ENCODE data around the gene SPTBN4.

The SPTBN4 gene

GRCh38 chr19:40607311-40608239 is 140.8 kb downstream of the SPTBN4 start:
- no peak for DNase-seq

- no peak for DNase-seq
Measured at GRCh38 chr19:40608240-40608621, 141.4 kb downstream of the SPTBN4 start.

GRCh38 chr19:40608957-40609356 is 142.2 kb downstream of the SPTBN4 start:
- no peak for DNase-seq

GRCh38 chr19:40609561-40610395 is 143.0 kb downstream of the SPTBN4 start:
- no peak for DNase-seq

GRCh38 chr19:40610396-40611064 is 143.7 kb downstream of the SPTBN4 start:
- no peak for DNase-seq

- no peak for DNase-seq
Measured at GRCh38 chr19:40611096-40611495, 144.3 kb downstream of the SPTBN4 start.

- DNase-seq, result no peak
Measured at GRCh38 chr19:40611900-40612698, 145.3 kb downstream of the SPTBN4 start.

- no peak for DNase-seq
Measured at GRCh38 chr19:40612831-40613689, 146.3 kb downstream of the SPTBN4 start.

- no peak for DNase-seq
Measured at GRCh38 chr19:40613690-40614621, 147.2 kb downstream of the SPTBN4 start.

- no peak for DNase-seq
Measured at GRCh38 chr19:40614622-40615411, 148.0 kb downstream of the SPTBN4 start.

- DNase-seq, result no peak
Measured at GRCh38 chr19:40616178-40616577, 149.4 kb downstream of the SPTBN4 start.

- no peak for DNase-seq
Measured at GRCh38 chr19:40616941-40617340, 150.1 kb downstream of the SPTBN4 start.

GRCh38 chr19:40617961-40618360 is 151.2 kb downstream of the SPTBN4 start:
- DNase-seq, result no peak

- DNase-seq, result no peak
Measured at GRCh38 chr19:40619333-40620160, 152.7 kb downstream of the SPTBN4 start.

- no peak for DNase-seq
Measured at GRCh38 chr19:40620161-40620485, 153.3 kb downstream of the SPTBN4 start.

- no peak for DNase-seq
Measured at GRCh38 chr19:40621283-40621682, 154.5 kb downstream of the SPTBN4 start.

GRCh38 chr19:40621966-40622772 is 155.4 kb downstream of the SPTBN4 start:
- DNase-seq, result no peak

GRCh38 chr19:40622773-40623075 is 155.9 kb downstream of the SPTBN4 start:
- no peak for DNase-seq
